ENCODE results near the gene MMS19.

Gene MMS19

DNA sequence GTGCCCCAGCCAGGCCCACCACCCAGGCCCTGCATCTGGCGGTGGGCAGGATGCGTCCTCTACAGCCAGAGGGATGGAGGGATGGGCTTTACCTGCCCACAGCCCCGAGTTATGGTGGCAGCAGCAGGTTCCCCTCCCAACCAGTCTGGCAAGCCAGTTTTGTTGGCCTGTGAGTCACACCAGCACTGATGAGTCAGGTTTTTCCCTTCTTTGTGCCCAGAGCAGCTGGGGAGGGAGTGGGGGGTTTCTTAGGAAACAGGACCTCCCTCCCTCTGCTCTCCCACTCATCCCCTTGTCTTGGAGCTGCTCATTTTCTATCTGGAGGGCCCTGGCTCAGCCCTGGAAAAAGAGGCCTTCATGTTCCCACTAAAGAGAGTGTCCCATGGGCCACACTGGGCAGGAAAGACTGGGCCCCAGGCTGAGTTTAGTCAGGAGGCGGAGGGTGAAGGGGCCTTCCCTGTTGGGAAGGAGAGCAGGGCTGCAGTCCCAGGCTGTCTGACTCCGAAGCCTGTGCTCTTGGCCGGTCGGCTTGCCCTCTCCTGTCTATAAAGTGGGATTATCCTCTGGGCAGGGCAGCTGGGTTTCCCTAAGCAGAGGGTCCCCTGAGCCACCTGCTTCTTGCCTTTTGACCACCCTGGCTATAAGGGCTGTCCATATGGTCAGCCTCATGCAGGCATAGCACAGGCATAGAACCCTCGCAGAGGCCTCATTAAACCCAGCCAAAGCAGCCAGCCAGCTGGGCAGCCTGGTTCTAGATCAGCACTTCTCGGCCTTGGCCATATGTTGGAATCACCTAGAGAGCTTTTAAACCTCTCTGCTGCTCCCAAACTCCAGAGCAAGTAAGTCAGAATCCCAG lies 44.2 kb upstream of the MMS19 start:
- peak overlapping the region; percentile 17 for H3K4me3 ChIP-seq (replicated peaks; ENCODE audit: low read depth, low read length)
- DNase-seq (ENCODE audit: low read depth), result peak; percentile 98

GRCh38 chr10:97540669-97541500 lies 42.7 kb upstream of the MMS19 start:
- no peak overlapping the region for H3K4me3 ChIP-seq (replicated peaks; ENCODE audit: low read depth, low read length)
- peak; percentile 56 for DNase-seq (ENCODE audit: low read depth)
- TF ChIP-seq CTCF (IDR thresholded peaks at IDR 0.05; ENCODE audit: low read length, missing control alignments), result peak; percentile 15

More for the DNA sequence above, 44.2 kb upstream of the MMS19 start:
- no peak for TF ChIP-seq CTCF (IDR thresholded peaks at IDR 0.05; ENCODE audit: low read length, missing control alignments)

DNA sequence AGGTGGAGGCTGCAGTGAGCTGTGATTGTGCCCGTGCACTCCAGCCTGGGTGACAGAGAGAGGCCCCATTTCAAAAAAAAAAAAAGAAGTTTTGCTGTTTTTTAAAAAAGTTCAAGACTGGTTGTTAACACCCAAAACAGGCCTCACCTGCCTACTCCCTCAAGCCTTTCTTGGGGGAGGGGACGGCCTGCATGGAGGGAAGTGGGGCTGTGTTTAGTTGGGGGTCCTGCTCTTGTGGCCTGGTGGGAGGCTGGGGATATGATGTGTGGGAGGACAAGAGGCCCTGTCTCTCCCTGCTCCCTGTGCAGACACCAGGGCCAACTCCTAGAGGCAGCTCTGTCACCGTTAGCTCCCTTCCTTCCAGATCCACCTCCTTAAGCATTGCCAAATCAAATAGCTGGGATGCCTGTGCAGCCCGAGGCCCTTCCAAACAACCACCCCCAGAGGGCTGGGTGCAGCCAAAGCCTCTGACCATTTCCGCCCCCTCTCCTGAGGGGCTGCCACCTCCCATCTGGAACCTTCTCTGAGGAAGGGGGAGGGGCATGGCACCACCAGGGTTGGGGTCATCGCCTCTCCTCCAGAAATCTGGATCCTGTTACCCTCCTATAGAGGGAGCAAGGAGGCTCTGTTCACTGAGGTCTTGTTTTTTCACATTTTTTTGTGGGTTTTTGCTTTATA lies 41.4 kb upstream of the MMS19 start:
- DNase-seq (ENCODE audit: low read depth), result peak; percentile 94
- peak; percentile 56 for TF ChIP-seq CTCF (IDR thresholded peaks at IDR 0.05; ENCODE audit: low read length, missing control alignments)
- H3K4me3 ChIP-seq (replicated peaks; ENCODE audit: low read depth, low read length), result no peak overlapping the region

- DNase-seq (ENCODE audit: low read depth), result no peak
- H3K4me3 ChIP-seq (replicated peaks; ENCODE audit: low read depth, low read length), result no peak overlapping the region
- TF ChIP-seq CTCF (IDR thresholded peaks at IDR 0.05; ENCODE audit: low read length, missing control alignments), result no peak
Observed at GRCh38 chr10:97538839-97539238, 40.6 kb upstream of the MMS19 start.

GRCh38 chr10:97538411-97538810 lies 40.2 kb upstream of the MMS19 start:
- peak; percentile 38 for DNase-seq (ENCODE audit: low read depth)
- no peak for TF ChIP-seq CTCF (IDR thresholded peaks at IDR 0.05; ENCODE audit: low read length, missing control alignments)
- no peak overlapping the region for H3K4me3 ChIP-seq (replicated peaks; ENCODE audit: low read depth, low read length)

GRCh38 chr10:97537186-97537869 lies 39.1 kb upstream of the MMS19 start:
- TF ChIP-seq CTCF (IDR thresholded peaks at IDR 0.05; ENCODE audit: low read length, missing control alignments), result no peak
- H3K4me3 ChIP-seq (replicated peaks; ENCODE audit: low read depth, low read length), result no peak overlapping the region
- DNase-seq (ENCODE audit: low read depth), result no peak
